Tibial artery (tissue), 4 donors: ENCODE data around the gene C17orf67.

ENCODE experiments used
- DNase-seq, 2 donors: peaks; one replicate each; pipeline ENCODE4 v3.0.0-alpha.2; 2019
- H3K27ac ChIP-seq, 2 donors: fragments of 200-600 bp; sonication (generic) in 1 of 2; 1 replicate in 1 of 2; 2 replicates in 1 of 2; pipeline ENCODE4 v1.5.1; 2018 to 2019; ENCODE audit warnings: mild to moderate bottlenecking in 1 of 2
- H3K27me3 ChIP-seq, 2 donors: fragments of 200-600 bp; sonication (generic) in 1 of 2; one replicate each; pipeline versions ENCODE4 v1.5.1 to v1.6.0; 2016 to 2019
- H3K36me3 ChIP-seq, 3 donors: fragments of 200-600 bp; sonication (generic) in 2 of 3; one replicate each; pipeline ENCODE4 v1.5.1; 2016 to 2019; ENCODE audit warnings: mild to moderate bottlenecking in 2 of 3
- H3K4me1 ChIP-seq, 4 donors: fragments of 200-600 bp; sonication (generic) in 2 of 4; 1 replicate in 3 of 4; 2 replicates in 1 of 4; pipeline ENCODE4 v1.5.1; 2016 to 2019
- H3K4me3 ChIP-seq, 2 donors: fragments of 200-600 bp; sonication (generic) in 1 of 2; 1 replicate in 1 of 2; 2 replicates in 1 of 2; pipeline ENCODE4 v1.5.1; 2018 to 2019; ENCODE audit warnings: mild to moderate bottlenecking in 2 of 2
- H3K9me3 ChIP-seq, 3 donors: fragments of 200-600 bp; sonication (generic) in 1 of 3; one replicate each; pipeline ENCODE4 v1.5.1; 2016 to 2019
- intact Hi-C: fragments of 100-400 bp; cut with DNase I; formaldehyde crosslinking; loops from one replicate; pipeline ENCODE4 v1.15.0; 2023; ENCODE audit warnings: low total_unique reads
- TF ChIP-seq, protein P1 (sequence below), 2 experiments: fragments of 200-600 bp in 1 of 2; fragments of 450-650 bp in 1 of 2; IDR thresholded peaks; one replicate each; pipeline ENCODE4 v1.5.1; 2017 to 2019; ENCODE audit warnings: antibody characterized with exemption in 2 of 2, mild to moderate bottlenecking in 1 of 2, moderate library complexity in 1 of 2

C17orf67 gene

DNA sequence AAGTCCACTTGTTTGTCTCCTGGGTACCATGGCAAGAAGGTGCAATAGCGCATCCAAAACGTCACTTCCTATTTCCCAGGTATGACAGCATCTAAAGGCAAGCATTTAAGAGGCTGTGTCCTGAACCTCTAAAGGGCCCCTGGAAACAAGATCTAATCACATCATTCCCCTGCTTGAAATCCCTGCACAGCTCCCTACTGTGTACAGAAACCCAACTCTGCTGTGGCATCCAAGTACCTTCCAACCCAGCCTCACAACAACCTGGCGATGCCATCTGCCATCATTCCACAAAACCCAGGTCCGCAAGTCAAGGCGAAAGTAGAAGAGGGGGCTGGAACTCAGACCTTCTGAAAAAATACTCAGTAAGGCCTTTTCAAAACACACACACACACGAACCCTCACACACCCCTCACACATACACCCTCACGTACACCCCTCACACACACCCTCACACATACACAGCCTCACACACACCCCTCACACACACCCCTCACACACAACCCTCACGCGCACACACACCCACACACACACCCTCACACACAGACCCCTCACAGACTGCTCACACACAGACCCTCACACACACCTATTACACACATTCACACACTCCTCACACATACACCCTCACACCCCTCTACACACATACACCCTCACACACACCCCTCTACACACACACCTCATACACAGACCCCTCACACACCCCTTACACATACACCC is 24.5 kb downstream of the C17orf67 start:
- no peaks in the 10 kb centered on the region for H3K36me3 ChIP-seq
- intact Hi-C loops, result no loop called here
- H3K4me3 ChIP-seq, result no peak overlapping the region

DNA sequence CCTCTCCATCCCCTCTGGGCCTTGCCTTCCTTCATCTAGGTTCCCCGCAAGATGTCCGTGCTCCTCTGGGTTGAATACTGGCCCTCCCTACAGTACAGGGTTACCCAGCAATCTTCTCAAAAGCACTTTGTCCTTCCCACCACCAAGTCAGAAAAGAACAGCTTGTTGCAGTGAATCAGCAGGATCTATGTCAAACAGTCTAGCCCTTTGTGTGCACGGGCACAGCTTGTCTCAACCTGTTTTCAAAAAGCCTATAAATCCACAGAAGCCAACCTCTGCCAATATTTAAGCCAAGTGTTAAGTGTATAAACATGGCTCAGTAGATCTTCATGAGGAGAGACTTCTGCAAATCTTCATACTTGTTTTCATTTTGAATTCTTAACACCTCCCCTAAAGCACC is 25.2 kb downstream of the C17orf67 start:
- H3K27ac ChIP-seq, result no peak overlapping the region
- TF ChIP-seq, protein P1, sequence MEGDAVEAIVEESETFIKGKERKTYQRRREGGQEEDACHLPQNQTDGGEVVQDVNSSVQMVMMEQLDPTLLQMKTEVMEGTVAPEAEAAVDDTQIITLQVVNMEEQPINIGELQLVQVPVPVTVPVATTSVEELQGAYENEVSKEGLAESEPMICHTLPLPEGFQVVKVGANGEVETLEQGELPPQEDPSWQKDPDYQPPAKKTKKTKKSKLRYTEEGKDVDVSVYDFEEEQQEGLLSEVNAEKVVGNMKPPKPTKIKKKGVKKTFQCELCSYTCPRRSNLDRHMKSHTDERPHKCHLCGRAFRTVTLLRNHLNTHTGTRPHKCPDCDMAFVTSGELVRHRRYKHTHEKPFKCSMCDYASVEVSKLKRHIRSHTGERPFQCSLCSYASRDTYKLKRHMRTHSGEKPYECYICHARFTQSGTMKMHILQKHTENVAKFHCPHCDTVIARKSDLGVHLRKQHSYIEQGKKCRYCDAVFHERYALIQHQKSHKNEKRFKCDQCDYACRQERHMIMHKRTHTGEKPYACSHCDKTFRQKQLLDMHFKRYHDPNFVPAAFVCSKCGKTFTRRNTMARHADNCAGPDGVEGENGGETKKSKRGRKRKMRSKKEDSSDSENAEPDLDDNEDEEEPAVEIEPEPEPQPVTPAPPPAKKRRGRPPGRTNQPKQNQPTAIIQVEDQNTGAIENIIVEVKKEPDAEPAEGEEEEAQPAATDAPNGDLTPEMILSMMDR (IDR thresholded peaks at IDR 0.05), result no peak
- H3K36me3 ChIP-seq, result no peaks in the 10 kb centered on the region
- no peak for DNase-seq
- intact Hi-C loops, result no loop called here
- no peaks in the 10 kb centered on the region for H3K4me1 ChIP-seq
- no peaks in the 10 kb centered on the region for H3K9me3 ChIP-seq
- no peaks in the 10 kb centered on the region for H3K27me3 ChIP-seq
- no peak overlapping the region for H3K4me3 ChIP-seq

More for the DNA sequence above, 24.5 kb downstream of the C17orf67 start:
- H3K9me3 ChIP-seq, result no peaks in the 10 kb centered on the region
- H3K4me1 ChIP-seq, result no peaks in the 10 kb centered on the region
- TF ChIP-seq, protein P1 (IDR thresholded peaks at IDR 0.05), result no peak
- H3K27me3 ChIP-seq, result no peaks in the 10 kb centered on the region
- H3K27ac ChIP-seq, result no peak overlapping the region
- DNase-seq, result no peak

DNA sequence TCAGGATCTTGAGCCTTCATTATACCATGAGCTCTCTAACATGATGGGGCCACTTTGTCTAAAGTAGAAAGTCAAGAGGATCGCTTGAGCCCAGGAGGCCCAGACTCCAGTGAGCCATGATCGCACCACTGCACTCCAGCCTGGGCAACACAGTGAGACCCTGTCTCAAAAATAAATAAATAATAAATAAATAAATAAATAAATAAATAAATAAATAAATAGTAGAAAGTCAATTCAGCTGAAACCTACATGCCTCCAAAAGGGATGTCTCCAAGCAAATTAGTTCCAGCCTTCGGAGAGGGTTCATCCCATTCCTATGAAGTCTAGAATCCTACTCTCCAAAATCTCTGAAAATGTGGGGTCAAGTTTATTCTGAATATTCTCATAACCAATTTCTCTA is 26.0 kb downstream of the C17orf67 start:
- Histone ChIP-seq H3K27ac (no peak overlapping the region), H3K4me3 (no peak overlapping the region), H3K4me1 (no peaks in the 10 kb centered on the region), H3K9me3 (no peaks in the 10 kb centered on the region), H3K27me3 (no peaks in the 10 kb centered on the region), H3K36me3 (no peaks in the 10 kb centered on the region)
- TF ChIP-seq, protein P1 (IDR thresholded peaks at IDR 0.05), result no peak
- intact Hi-C loops, result no loop called here
- no peak for DNase-seq

DNA sequence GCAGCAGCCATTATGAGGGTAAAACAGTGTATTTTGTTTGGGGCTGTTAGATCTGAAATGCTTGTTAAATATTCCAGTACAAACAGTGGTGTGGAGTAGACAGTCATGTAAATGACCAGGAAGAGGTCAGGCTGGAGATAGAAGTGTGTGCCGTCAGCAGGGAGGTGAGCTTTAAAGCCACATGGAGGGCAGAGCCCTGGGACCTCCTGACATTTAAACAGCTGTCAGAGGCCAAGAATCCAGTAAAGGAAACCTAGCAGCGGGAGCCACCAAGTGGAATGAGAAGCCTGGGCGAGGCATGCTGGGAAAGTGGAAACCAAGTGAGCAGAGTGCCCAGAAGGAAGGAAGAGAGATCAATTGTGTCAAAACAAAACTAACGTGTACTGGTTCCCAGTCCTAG is 26.8 kb downstream of the C17orf67 start:
- no peaks in the 10 kb centered on the region for H3K9me3 ChIP-seq
- no peak for DNase-seq
- H3K4me1 ChIP-seq, result no peaks in the 10 kb centered on the region
- intact Hi-C loops, result no loop called here
- no peaks in the 10 kb centered on the region for H3K27me3 ChIP-seq
- H3K27ac ChIP-seq, result no peak overlapping the region
- TF ChIP-seq, protein P1 (IDR thresholded peaks at IDR 0.05), result no peak
- H3K4me3 ChIP-seq, result no peak overlapping the region
- H3K36me3 ChIP-seq, result no peaks in the 10 kb centered on the region

DNA sequence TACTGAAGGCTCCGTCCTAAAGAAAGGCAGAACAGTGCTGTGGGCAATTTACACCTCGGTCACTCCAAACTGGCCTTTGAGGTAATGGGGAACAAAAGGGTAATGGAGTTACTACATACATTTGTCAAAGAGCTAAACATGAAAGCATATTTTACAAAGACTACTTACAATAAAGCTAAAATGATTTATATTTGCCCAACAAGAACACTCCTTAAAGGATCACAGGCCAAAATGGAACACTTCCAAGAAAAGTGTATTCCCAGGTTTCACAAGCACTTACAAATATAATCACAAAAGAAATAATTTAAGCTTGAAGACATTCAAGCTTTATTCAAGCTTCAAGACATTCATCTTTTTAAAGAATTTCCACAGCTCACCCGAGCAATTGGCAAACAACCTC is 29.3 kb downstream of the C17orf67 start:
- DNase-seq, result no peak
- Histone ChIP-seq H3K27ac (no peak overlapping the region), H3K27me3 (no peaks in the 10 kb centered on the region), H3K9me3 (no peaks in the 10 kb centered on the region), H3K36me3 (no peaks in the 10 kb centered on the region), H3K4me1 (no peaks in the 10 kb centered on the region), H3K4me3 (no peak overlapping the region)
- intact Hi-C loops, result no loop called here
- TF ChIP-seq, protein P1 (IDR thresholded peaks at IDR 0.05), result no peak

DNA sequence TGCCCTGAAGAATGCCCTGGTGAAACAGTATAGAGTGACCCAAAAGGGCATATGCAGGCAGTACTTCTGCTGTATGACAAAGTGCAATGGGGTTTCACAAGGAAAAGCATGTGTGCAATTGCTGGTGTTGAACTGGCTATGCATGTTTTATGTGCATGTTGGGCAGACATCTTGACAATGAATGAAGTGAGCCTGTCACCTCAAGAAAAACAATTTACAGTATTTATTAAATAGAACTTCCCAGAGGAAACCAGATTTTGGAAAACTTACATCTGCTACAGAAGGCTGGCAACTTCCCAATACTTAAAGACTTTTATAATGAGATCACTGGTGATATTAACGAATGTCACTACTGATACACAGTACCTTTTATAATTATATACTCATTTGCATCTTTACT is 30.6 kb downstream of the C17orf67 start:
- H3K4me3 ChIP-seq, result no peak overlapping the region

More for the DNA sequence above, 30.6 kb downstream of the C17orf67 start:
- TF ChIP-seq, protein P1 (IDR thresholded peaks at IDR 0.05), result no peak
- Histone ChIP-seq H3K27me3 (no peaks in the 10 kb centered on the region), H3K27ac (no peak overlapping the region), H3K36me3 (no peaks in the 10 kb centered on the region), H3K9me3 (no peaks in the 10 kb centered on the region), H3K4me1 (no peaks in the 10 kb centered on the region)
- intact Hi-C loops, result no loop called here
- DNase-seq, result no peak
